Panc1 (cell line): Measurements from ENCODE around the gene PRR29.

Experiments used
- CTCF ChIP-seq: fragments of 450-650 bp; IDR thresholded peaks from 2 replicates; pipeline ENCODE4 v1.5.1; 2017; ENCODE audit warnings: mild to moderate bottlenecking
- POLR2AphosphoS5 ChIP-seq: IDR thresholded peaks from 2 replicates; pipeline ENCODE4 v1.6.1; 2012; ENCODE audit warnings: mild to moderate bottlenecking, low read depth, low read length, moderate library complexity
- REST ChIP-seq, 2 experiments: IDR thresholded peaks; 2 replicates each; pipeline ENCODE4 v1.6.1; 2011 to 2012; ENCODE audit warnings: low read depth in 2 of 2, control low read depth in 1 of 2, low read length in 1 of 2, mild to moderate bottlenecking in 1 of 2, moderate library complexity in 1 of 2; ENCODE audit not compliant: insufficient read depth in 1 of 2
- SIN3A ChIP-seq: IDR thresholded peaks from 2 replicates; pipeline ENCODE4 v1.6.1; 2012; ENCODE audit warnings: low read depth, mild to moderate bottlenecking, low read length, moderate library complexity, borderline replicate concordance; ENCODE audit not compliant: insufficient read depth

- TF ChIP-seq CTCF: no peak
- TF ChIP-seq POLR2AphosphoS5: no peak
- no peak for TF ChIP-seq SIN3A
- no peak for TF ChIP-seq REST (IDR thresholded peaks at IDR 0.05; ENCODE audit: insufficient read depth in 1 of 2, low read depth in 2 of 2, low read length in 1 of 2)
Observed at GRCh38 chr17:63956296-63956920, 41.7 kb upstream of the PRR29 start.
